ENCODE results near the gene COQ10B. TPM values are rescaled to one million over a fixed set of nuclear protein-coding genes. Genes with fewer than 3 reads are reported as not detected.
"Not testable (repeated sequence)": the region's sequence is repeated elsewhere in the genome, so short reads cannot be mapped to it uniquely, and the experiment has no call there.

Gene COQ10B
- total RNA-seq, 1 experiment from 2014 or later, result 28.8 TPM

- H3K4me3 Mint-ChIP-seq (ENCODE audit: low read depth, unreplicated experiment), result no peak overlapping the region
- H3K27ac Mint-ChIP-seq (ENCODE audit: unreplicated experiment), result no peak overlapping the region
- no peaks in the 10 kb centered on the region for H3K9me3 Mint-ChIP-seq (ENCODE audit: low read depth, unreplicated experiment)
- intact Hi-C loops (cut with micrococcal nuclease; ENCODE audit: unreplicated experiment), result no loop called here
- no TSS peak for BruUV-seq (replicated peaks)
- no peak for DNase-seq
- peaks cover 36% of the 10 kb centered on the region for H3K36me3 Mint-ChIP-seq (ENCODE audit: insufficient read depth, unreplicated experiment)
- peaks cover 55% of the 10 kb centered on the region for H3K4me1 Mint-ChIP-seq (ENCODE audit: low read depth, unreplicated experiment)
- TF ChIP-seq CTCF (IDR thresholded peaks at IDR 0.05; ENCODE audit: unreplicated experiment), result no peak
- CTCF ChIA-PET, result no interaction called here
- H3K27me3 Mint-ChIP-seq (ENCODE audit: unreplicated experiment), result no peaks in the 10 kb centered on the region
These were observed 26.4 kb upstream of the COQ10B start for GRCh38 chr2:197426723-197427603.

DNA sequence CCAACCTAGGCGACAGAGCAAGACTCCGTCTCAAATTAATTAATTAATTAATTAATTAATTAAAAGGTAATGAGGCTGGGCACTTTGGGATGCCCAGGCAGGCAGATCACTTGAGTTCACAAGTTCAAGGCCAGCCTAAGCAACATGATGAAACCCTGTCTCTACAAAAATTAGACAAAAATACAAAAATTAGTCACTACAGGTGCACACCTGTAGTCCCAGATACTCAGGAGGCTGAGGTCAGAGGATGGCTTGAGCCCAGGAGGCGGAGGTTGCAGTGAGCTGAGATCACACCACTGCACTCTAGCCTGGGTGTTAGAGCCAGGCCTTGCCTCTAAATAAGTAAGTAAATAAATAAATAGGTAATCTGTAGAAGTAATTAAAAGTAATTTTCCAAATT, 25.4 kb upstream of the COQ10B start:
- Mint-ChIP-seq H3K4me1 (ENCODE audit: low read depth, unreplicated experiment) (peaks cover 58% of the 10 kb centered on the region), H3K4me3 (ENCODE audit: low read depth, unreplicated experiment) (no peak overlapping the region), H3K36me3 (ENCODE audit: insufficient read depth, unreplicated experiment) (peaks cover 31% of the 10 kb centered on the region), H3K27ac (ENCODE audit: unreplicated experiment) (no peak overlapping the region), H3K9me3 (ENCODE audit: low read depth, unreplicated experiment) (no peaks in the 10 kb centered on the region), H3K27me3 (ENCODE audit: unreplicated experiment) (no peaks in the 10 kb centered on the region)
- TF ChIP-seq CTCF (IDR thresholded peaks at IDR 0.05; ENCODE audit: unreplicated experiment), result no peak
- intact Hi-C loops (cut with micrococcal nuclease; ENCODE audit: unreplicated experiment), result no loop called here
- no TSS peak for BruUV-seq (replicated peaks)
- CTCF ChIA-PET, result no interaction called here
- no peak for DNase-seq

- no peak for DNase-seq
- Mint-ChIP-seq H3K36me3 (ENCODE audit: insufficient read depth, unreplicated experiment) (peaks cover 52% of the 10 kb centered on the region), H3K9me3 (ENCODE audit: low read depth, unreplicated experiment) (no peaks in the 10 kb centered on the region), H3K4me1 (ENCODE audit: low read depth, unreplicated experiment) (peaks cover 53% of the 10 kb centered on the region), H3K4me3 (ENCODE audit: low read depth, unreplicated experiment) (peak overlapping the region; percentile 76), H3K27me3 (ENCODE audit: unreplicated experiment) (no peaks in the 10 kb centered on the region), H3K27ac (ENCODE audit: unreplicated experiment) (no peak overlapping the region)
- no peak for TF ChIP-seq CTCF (IDR thresholded peaks at IDR 0.05; ENCODE audit: unreplicated experiment)
- no TSS peak for BruUV-seq (replicated peaks)
- CTCF ChIA-PET, result no interaction called here
- intact Hi-C loops (cut with micrococcal nuclease; ENCODE audit: unreplicated experiment), result no loop called here
These were observed 21.5 kb upstream of the COQ10B start for GRCh38 chr2:197431858-197432257.

GRCh38 chr2:197432527-197432926, 20.8 kb upstream of the COQ10B start:
- peaks cover 49% of the 10 kb centered on the region for H3K4me1 Mint-ChIP-seq (ENCODE audit: low read depth, unreplicated experiment)
- intact Hi-C loops (cut with micrococcal nuclease; ENCODE audit: unreplicated experiment); H3K9me3 Mint-ChIP-seq (ENCODE audit: low read depth, unreplicated experiment); H3K27ac Mint-ChIP-seq (ENCODE audit: unreplicated experiment); DNase-seq; H3K27me3 Mint-ChIP-seq (ENCODE audit: unreplicated experiment); BruUV-seq (replicated peaks); CTCF ChIA-PET: not testable (repeated sequence)
- H3K36me3 Mint-ChIP-seq (ENCODE audit: insufficient read depth, unreplicated experiment), result peaks cover 52% of the 10 kb centered on the region
- H3K4me3 Mint-ChIP-seq (ENCODE audit: low read depth, unreplicated experiment), result peak overlapping the region; percentile 76
